Hepatocyte (in vitro differentiated cells): ENCODE measurements around the gene TGIF2. TPM values are rescaled to one million over a fixed set of nuclear protein-coding genes. Genes with fewer than 3 reads are reported as not detected.

ENCODE experiments used
- DNase-seq: peaks from one replicate; pipeline ENCODE4 v3.0.0-alpha.2; 2016; ENCODE audit warnings: low spot score
- H2AFZ ChIP-seq: fragments of 200-600 bp; sonication (generic); 2 replicates; pipeline ENCODE4 v1.6.0; 2016; ENCODE audit warnings: antibody characterized with exemption, mild to moderate bottlenecking
- H3K27ac ChIP-seq: fragments of 200-600 bp; sonication (generic); 2 replicates; pipeline ENCODE4 v1.5.1; 2016; ENCODE audit warnings: mild to moderate bottlenecking
- H3K27me3 ChIP-seq: fragments of 200-600 bp; sonication (generic); 2 replicates; pipeline ENCODE4 v1.6.1; 2016
- H3K36me3 ChIP-seq: fragments of 200-600 bp; sonication (generic); replicated peaks from 2 replicates; pipeline ENCODE4 v1.5.1; 2016; ENCODE audit warnings: low read depth; ENCODE audit not compliant: insufficient read depth
- H3K4me1 ChIP-seq: fragments of 200-600 bp; sonication (generic); 2 replicates; pipeline ENCODE4 v1.5.1; 2016; ENCODE audit warnings: mild to moderate bottlenecking, moderate library complexity; ENCODE audit not compliant: insufficient read depth
- H3K4me2 ChIP-seq: fragments of 200-600 bp; sonication (generic); 2 replicates; pipeline ENCODE4 v1.6.0; 2016
- H3K4me3 ChIP-seq: fragments of 200-600 bp; sonication (generic); 2 replicates; pipeline ENCODE4 v1.5.1; 2016; ENCODE audit warnings: mild to moderate bottlenecking
- H3K79me2 ChIP-seq: fragments of 200-600 bp; sonication (generic); 2 replicates; pipeline ENCODE4 v1.6.0; 2017; ENCODE audit warnings: mild to moderate bottlenecking
- H3K9me2 ChIP-seq: fragments of 200-600 bp; sonication (generic); replicated peaks from 2 replicates; pipeline ENCODE4 v1.6.0; 2017; ENCODE audit warnings: mild to moderate bottlenecking; ENCODE audit not compliant: insufficient read depth
- H3K9me3 ChIP-seq: fragments of 200-600 bp; sonication (generic); 2 replicates; pipeline ENCODE4 v1.5.1; 2016; ENCODE audit warnings: low read depth, mild to moderate bottlenecking
- H4K20me1 ChIP-seq: fragments of 200-600 bp; sonication (generic); 2 replicates; pipeline ENCODE4 v1.6.0; 2016; ENCODE audit warnings: mild to moderate bottlenecking; ENCODE audit not compliant: insufficient read depth, poor library complexity, severe bottlenecking
- EZH2 ChIP-seq: fragments of 200-600 bp; sonication (generic); IDR thresholded peaks from 2 replicates; pipeline ENCODE4 v1.6.1; 2016; ENCODE audit warnings: antibody characterized with exemption, mild to moderate bottlenecking, borderline replicate concordance
- EZH2phosphoT487 ChIP-seq: fragments of 200-600 bp; sonication (generic); IDR thresholded peaks from one replicate; pipeline ENCODE4 v1.6.1; 2018; ENCODE audit warnings: antibody characterized with exemption, mild to moderate bottlenecking, low read depth, moderate library complexity; ENCODE audit not compliant: unreplicated experiment, severe bottlenecking
- WGBS: methylation state at CpG from one replicate; pipeline ENCODE4 v1.1.6; 2016; ENCODE audit warnings: low lambda C conversion rate; ENCODE audit errors: missing lambda C conversion rate; 5-methylcytosine and 5-hydroxymethylcytosine counted together
- polyA plus RNA-seq: library from polyadenylated mRNA; unstranded; fragments of >200 nt; fragmentation: Nextera tagmentation; extraction: Ambion mirVana; gene quantifications from 2 replicates; pipeline ENCODE4 v1.2.1, GENCODE V29; 2016
- total RNA-seq: library from RNA; depleted of rRNA; stranded (reverse); fragments of >200 nt; gene quantifications from 2 replicates; pipeline ENCODE4 v1.2.3, GENCODE V29; 2014
- TF ChIP-seq, protein P1 (sequence below): fragments of 200-600 bp; sonication (generic); IDR thresholded peaks from 2 replicates; pipeline ENCODE4 v1.5.1; 2016; ENCODE audit warnings: antibody characterized with exemption, mild to moderate bottlenecking; ENCODE audit not compliant: poor library complexity

TGIF2 gene
- total and polyA plus RNA-seq, 2 experiments from 2014 or later = 30.6 to 38.5 TPM

DNA sequence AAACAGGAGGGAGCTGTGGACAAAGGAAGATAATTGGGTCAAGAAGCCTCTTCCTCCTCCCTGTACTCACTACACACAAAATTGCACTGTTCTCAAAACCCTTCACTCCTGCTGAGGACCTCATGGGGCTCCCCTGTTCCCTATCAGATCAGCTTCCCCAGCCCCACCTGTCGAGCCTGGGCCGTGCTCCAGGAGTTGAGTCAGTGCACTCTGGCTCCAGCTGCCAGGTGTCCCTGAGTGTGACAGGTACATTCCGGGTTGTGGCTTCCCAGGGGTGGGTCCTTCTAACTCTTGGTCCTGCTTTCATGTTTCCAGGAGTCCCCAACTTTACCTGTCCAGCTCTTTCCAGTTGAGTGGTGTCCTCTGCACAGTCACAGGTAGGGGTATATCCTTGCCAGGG, 40.6 kb downstream of the TGIF2 start:
- Histone ChIP-seq H3K4me3 (no peak overlapping the region), H3K79me2 (peaks cover 8% of the 10 kb centered on the region), H3K4me1 (no peaks in the 10 kb centered on the region), H4K20me1 (no peaks in the 10 kb centered on the region), H3K36me3 (no peaks in the 10 kb centered on the region), H3K27me3 (no peaks in the 10 kb centered on the region), H3K27ac (no peak overlapping the region), H3K9me3 (no peaks in the 10 kb centered on the region), H3K4me2 (no peak overlapping the region), H3K9me2 (no peaks in the 10 kb centered on the region), H2AFZ (no peak overlapping the region)
- TF ChIP-seq, protein P1, sequence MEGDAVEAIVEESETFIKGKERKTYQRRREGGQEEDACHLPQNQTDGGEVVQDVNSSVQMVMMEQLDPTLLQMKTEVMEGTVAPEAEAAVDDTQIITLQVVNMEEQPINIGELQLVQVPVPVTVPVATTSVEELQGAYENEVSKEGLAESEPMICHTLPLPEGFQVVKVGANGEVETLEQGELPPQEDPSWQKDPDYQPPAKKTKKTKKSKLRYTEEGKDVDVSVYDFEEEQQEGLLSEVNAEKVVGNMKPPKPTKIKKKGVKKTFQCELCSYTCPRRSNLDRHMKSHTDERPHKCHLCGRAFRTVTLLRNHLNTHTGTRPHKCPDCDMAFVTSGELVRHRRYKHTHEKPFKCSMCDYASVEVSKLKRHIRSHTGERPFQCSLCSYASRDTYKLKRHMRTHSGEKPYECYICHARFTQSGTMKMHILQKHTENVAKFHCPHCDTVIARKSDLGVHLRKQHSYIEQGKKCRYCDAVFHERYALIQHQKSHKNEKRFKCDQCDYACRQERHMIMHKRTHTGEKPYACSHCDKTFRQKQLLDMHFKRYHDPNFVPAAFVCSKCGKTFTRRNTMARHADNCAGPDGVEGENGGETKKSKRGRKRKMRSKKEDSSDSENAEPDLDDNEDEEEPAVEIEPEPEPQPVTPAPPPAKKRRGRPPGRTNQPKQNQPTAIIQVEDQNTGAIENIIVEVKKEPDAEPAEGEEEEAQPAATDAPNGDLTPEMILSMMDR = no peak
- WGBS = 94% methylated on average over 3 of the region's 3 CpGs
- no peak for DNase-seq

- Histone ChIP-seq H3K79me2 (peaks cover under 1% of the 10 kb centered on the region), H4K20me1 (no peaks in the 10 kb centered on the region), H3K9me3 (no peaks in the 10 kb centered on the region), H3K9me2 (no peaks in the 10 kb centered on the region), H3K4me3 (no peak overlapping the region), H3K4me2 (no peak overlapping the region), H3K36me3 (no peaks in the 10 kb centered on the region), H3K27ac (no peak overlapping the region), H2AFZ (no peak overlapping the region), H3K4me1 (no peaks in the 10 kb centered on the region), H3K27me3 (no peaks in the 10 kb centered on the region)
- DNase-seq = no peak
- TF ChIP-seq EZH2phosphoT487 = no peak
- no peak for TF ChIP-seq EZH2
- TF ChIP-seq, protein P1 = no peak
- WGBS = 96% methylated on average over 14 of the region's 14 CpGs
Measured at GRCh38 chr20:36614781-36615557, 41.6 kb downstream of the TGIF2 start.

DNA sequence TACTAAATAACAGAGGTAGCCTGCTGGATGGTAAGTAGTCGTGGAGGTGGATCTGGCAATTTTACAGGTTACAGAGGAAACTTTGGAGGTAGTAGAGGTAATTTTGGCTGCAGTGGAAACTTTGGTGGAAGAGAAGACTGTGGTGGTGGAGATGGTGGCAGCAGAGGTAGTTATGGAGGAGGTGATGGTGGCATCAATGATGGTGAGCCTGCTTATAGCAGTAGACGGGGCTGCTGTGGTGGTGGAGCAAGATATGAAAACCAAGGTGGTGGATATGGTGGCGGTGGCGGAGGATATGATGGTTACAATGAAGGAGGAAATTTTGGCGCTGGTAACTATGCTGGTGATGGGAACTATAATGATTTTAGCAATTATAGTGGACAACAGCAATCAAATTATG, 47.5 kb downstream of the TGIF2 start:
- Histone ChIP-seq H3K27me3 (no peaks in the 10 kb centered on the region), H2AFZ (no peak overlapping the region), H3K27ac (no peak overlapping the region), H3K4me3 (no peak overlapping the region), H3K79me2 (no peaks in the 10 kb centered on the region), H3K4me2 (no peak overlapping the region), H3K9me3 (no peaks in the 10 kb centered on the region), H3K36me3 (no peaks in the 10 kb centered on the region), H4K20me1 (no peaks in the 10 kb centered on the region), H3K9me2 (no peaks in the 10 kb centered on the region), H3K4me1 (no peaks in the 10 kb centered on the region)
- WGBS = 93% methylated on average over 5 of the region's 5 CpGs
- TF ChIP-seq EZH2 (no peak), EZH2phosphoT487 (no peak)
- TF ChIP-seq, protein P1 = no peak
- no peak for DNase-seq
